K562 (cell line): ENCODE data around the gene ERVK3-1. TPM values are rescaled to one million over a fixed set of nuclear protein-coding genes. Genes with fewer than 3 reads are reported as not detected.

Experiments
- ATF7 ChIP-seq: fragments of 450-650 bp; IDR thresholded peaks from 2 replicates; pipeline ENCODE4 v1.7.1; 2014; ENCODE audit warnings: mild to moderate bottlenecking, moderate library complexity
- DIDO1 ChIP-seq: fragments of 450-650 bp; IDR thresholded peaks from 2 replicates; pipeline ENCODE4 v1.6.1; 2016; ENCODE audit warnings: low read depth, missing biosample characterization, missing genetic modification characterization
- HDAC2 ChIP-seq: fragments of 450-650 bp; IDR thresholded peaks from 2 replicates; pipeline ENCODE4 v1.6.1; 2016; ENCODE audit warnings: mild to moderate bottlenecking
- HNRNPH1 ChIP-seq: fragments of 200-400 bp; formaldehyde crosslinking; optimal IDR thresholded peaks from 2 replicates; pipeline ENCODE3; 2017; ENCODE audit warnings: low read depth, mild to moderate bottlenecking, low read length, moderate library complexity
- HOXB6 ChIP-seq: fragments of 250-450 bp; sonication (Bioruptor Pico); IDR thresholded peaks from 2 replicates; pipeline ENCODE4 v1.5.1; 2022; ENCODE audit warnings: mild to moderate bottlenecking, borderline replicate concordance
- LEF1 ChIP-seq: fragments of 450-650 bp; IDR thresholded peaks from 2 replicates; pipeline ENCODE4 v1.6.1; 2016; ENCODE audit warnings: mild to moderate bottlenecking
- MYC ChIP-seq, 2 experiments: fragments of 250-450 bp in 1 of 2; sonication (Bioruptor Pico) in 1 of 2; IDR thresholded peaks; 2 replicates each; pipeline versions ENCODE4 v1.5.1 to v1.6.1; 2012 to 2021; ENCODE audit warnings: low read depth in 2 of 2, borderline replicate concordance in 1 of 2, improper control_type of control experiment in 1 of 2, low read length in 1 of 2, mild to moderate bottlenecking in 1 of 2, moderate library complexity in 1 of 2
- POLR2A ChIP-seq: fragments of 450-650 bp; conservative IDR thresholded peaks from 2 replicates; pipeline ENCODE4 v1.6.1; 2016
- RAD21 ChIP-seq, 2 experiments: fragments of 250-450 bp in 1 of 2; fragments of 450-650 bp in 1 of 2; sonication (Bioruptor Pico) in 1 of 2; formaldehyde crosslinking in 1 of 2; IDR thresholded peaks in 1 of 2; conservative IDR thresholded peaks in 1 of 2; 2 replicates each; pipeline versions ENCODE4 v1.4.0 to v1.8.0; 2020 to 2022; ENCODE audit warnings: mild to moderate bottlenecking in 2 of 2, moderate library complexity in 1 of 2
- RB1 ChIP-seq: fragments of 450-650 bp; IDR thresholded peaks from 2 replicates; pipeline ENCODE4 v1.6.1; 2017; ENCODE audit warnings: low read depth, mild to moderate bottlenecking
- SIN3A ChIP-seq, 2 experiments: fragments of 150-350 bp in 1 of 2; IDR thresholded peaks; 2 replicates each; pipeline ENCODE4 v1.6.1; 2011 to 2016; ENCODE audit warnings: borderline replicate concordance in 2 of 2, low read depth in 2 of 2, low read length in 2 of 2, mild to moderate bottlenecking in 2 of 2, moderate library complexity in 2 of 2; ENCODE audit not compliant: control insufficient read depth in 1 of 2
- SMARCE1 ChIP-seq: fragments of 450-650 bp; IDR thresholded peaks from 2 replicates; pipeline ENCODE4 v1.7.1; 2016; ENCODE audit warnings: mild to moderate bottlenecking
- SPI1 ChIP-seq: IDR thresholded peaks from 2 replicates; pipeline ENCODE4 v1.6.1; 2011; ENCODE audit warnings: low read depth, low read length, control low read depth, borderline replicate concordance
- TAL1 ChIP-seq: fragments of 450-650 bp; IDR thresholded peaks from 2 replicates; pipeline ENCODE4 v1.6.1; 2016; ENCODE audit warnings: mild to moderate bottlenecking
- TBP ChIP-seq: optimal IDR thresholded peaks from 2 replicates; pipeline ENCODE3; 2011; ENCODE audit warnings: low read depth, low read length, improper control_type of control experiment
- TCF7 ChIP-seq: sonication (generic); IDR thresholded peaks from 2 replicates; pipeline ENCODE4 v1.6.1; 2016; ENCODE audit warnings: antibody characterized with exemption, borderline replicate concordance
- ZNF197 ChIP-seq: fragments of 200-800 bp; sonication (Bioruptor generic); IDR thresholded peaks from 2 replicates; pipeline ENCODE4 v1.6.1; 2016; ENCODE audit warnings: low read depth, missing genetic modification characterization, missing compliant biosample characterization
- ZNF277 ChIP-seq: fragments of 250-450 bp; sonication (Bioruptor Pico); IDR thresholded peaks from 2 replicates; pipeline ENCODE4 v1.8.0; 2022; ENCODE audit warnings: inconsistent platforms, mild to moderate bottlenecking, moderate library complexity, borderline replicate concordance
- ZNF408 ChIP-seq: fragments of 250-450 bp; sonication (Bioruptor Pico); IDR thresholded peaks from 2 replicates; pipeline ENCODE4 v1.4.0; 2020; ENCODE audit warnings: low read depth, mild to moderate bottlenecking, moderate library complexity
- polyA plus RNA-seq, 8 experiments: library from polyadenylated mRNA; depleted of rRNA in 4 of 8; stranded (reverse) in 5 of 8; unstranded in 3 of 8; fragments of >200 nt; fragmentation: Nextera tagmentation in 2 of 8; fragmentation: Illumina TruSeq in 1 of 8; extraction: Ambion mirVana in 2 of 8; extraction: Trizol in 1 of 8; gene quantifications; 2 replicates each; pipeline versions ENCODE4 v1.2.1 to v1.2.3, GENCODE V29; 2011 to 2014; ENCODE audit warnings: inconsistent platforms in 1 of 8, missing spikeins in 1 of 8
- total RNA-seq, 7 experiments: library from RNA; depleted of rRNA in 6 of 7; stranded (reverse); fragments of >200 nt in 6 of 7; fragmentation: Illumina TruSeq in 2 of 7; extraction: Trizol in 2 of 7; gene quantifications; 2 replicates each; pipeline versions ENCODE4 v1.2.1 to v1.2.3, GENCODE V29; 2011 to 2021; ENCODE audit warnings: low replicate concordance in 1 of 7
- TF ChIP-seq, protein P1 (sequence below), 2 experiments: fragments of 450-650 bp in 1 of 2; IDR thresholded peaks; 2 replicates each; pipeline ENCODE4 v1.6.1; 2011 to 2017; ENCODE audit warnings: low read depth in 2 of 2, antibody characterized with exemption in 1 of 2, borderline replicate concordance in 1 of 2, low read length in 1 of 2, mild to moderate bottlenecking in 1 of 2, mixed read lengths in 1 of 2; ENCODE audit not compliant: control insufficient read depth in 1 of 2
- TF ChIP-seq, protein P2 (sequence below): fragments of 250-450 bp; sonication (Bioruptor Pico); IDR thresholded peaks from 2 replicates; pipeline ENCODE4 v1.4.0; 2020; ENCODE audit warnings: mild to moderate bottlenecking

ERVK3-1 gene
- total and polyA plus RNA-seq, 9 of the 15 experiments (the other 6 are each of a cell fraction or from before 2014, with no cell fraction given): 87.6 to 299 (median 119) TPM

- no peak for TF ChIP-seq ZNF277 (CRISPR knock-in tag)
- no peak for TF ChIP-seq ZNF408 (CRISPR knock-in tag)
- peak; percentile 37; the same call in 1 of the 2 replicates for TF ChIP-seq LEF1
- TF ChIP-seq HOXB6 (CRISPR knock-in tag): no peak
- peak; percentile 93 for TF ChIP-seq TBP
- peak; percentile 39 for TF ChIP-seq TAL1
- peak; percentile 53; the same call in 1 of the 2 replicates for TF ChIP-seq DIDO1 (tag)
- no peak for TF ChIP-seq HNRNPH1
- 0 out of 2 replicates have a peak, but pooled peaks have one; percentile 40 for TF ChIP-seq TCF7
- TF ChIP-seq, protein P1, sequence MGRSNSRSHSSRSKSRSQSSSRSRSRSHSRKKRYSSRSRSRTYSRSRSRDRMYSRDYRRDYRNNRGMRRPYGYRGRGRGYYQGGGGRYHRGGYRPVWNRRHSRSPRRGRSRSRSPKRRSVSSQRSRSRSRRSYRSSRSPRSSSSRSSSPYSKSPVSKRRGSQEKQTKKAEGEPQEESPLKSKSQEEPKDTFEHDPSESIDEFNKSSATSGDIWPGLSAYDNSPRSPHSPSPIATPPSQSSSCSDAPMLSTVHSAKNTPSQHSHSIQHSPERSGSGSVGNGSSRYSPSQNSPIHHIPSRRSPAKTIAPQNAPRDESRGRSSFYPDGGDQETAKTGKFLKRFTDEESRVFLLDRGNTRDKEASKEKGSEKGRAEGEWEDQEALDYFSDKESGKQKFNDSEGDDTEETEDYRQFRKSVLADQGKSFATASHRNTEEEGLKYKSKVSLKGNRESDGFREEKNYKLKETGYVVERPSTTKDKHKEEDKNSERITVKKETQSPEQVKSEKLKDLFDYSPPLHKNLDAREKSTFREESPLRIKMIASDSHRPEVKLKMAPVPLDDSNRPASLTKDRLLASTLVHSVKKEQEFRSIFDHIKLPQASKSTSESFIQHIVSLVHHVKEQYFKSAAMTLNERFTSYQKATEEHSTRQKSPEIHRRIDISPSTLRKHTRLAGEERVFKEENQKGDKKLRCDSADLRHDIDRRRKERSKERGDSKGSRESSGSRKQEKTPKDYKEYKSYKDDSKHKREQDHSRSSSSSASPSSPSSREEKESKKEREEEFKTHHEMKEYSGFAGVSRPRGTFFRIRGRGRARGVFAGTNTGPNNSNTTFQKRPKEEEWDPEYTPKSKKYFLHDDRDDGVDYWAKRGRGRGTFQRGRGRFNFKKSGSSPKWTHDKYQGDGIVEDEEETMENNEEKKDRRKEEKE (IDR thresholded peaks at IDR 0.05; ENCODE audit: borderline replicate concordance in 1 of 2, control insufficient read depth in 1 of 2, low read depth in 2 of 2, low read length in 1 of 2): peak in 1 of 2 experiments; percentile 62; a peak in 1 of 4 replicates
- TF ChIP-seq SPI1: peak; percentile 87
- TF ChIP-seq RAD21 (CRISPR knock-in tag; conservative IDR thresholded peaks at IDR 0.05 in 1 of 2, IDR thresholded peaks at IDR 0.05 in 1 of 2): 0 out of 4 replicates have a peak, but pooled peaks of 1 of the 2 experiments have one; percentile 10
- TF ChIP-seq HDAC2: peak; percentile 76
- peak; percentile 92 for TF ChIP-seq ZNF197 (CRISPR knock-in tag)
- TF ChIP-seq RB1: peak; percentile 56; the same call in 1 of the 2 replicates
- 0 out of 2 replicates have a peak, but pooled peaks have one; percentile 39 for TF ChIP-seq SMARCE1
- TF ChIP-seq POLR2A: peak; percentile 99
- TF ChIP-seq, protein P2, sequence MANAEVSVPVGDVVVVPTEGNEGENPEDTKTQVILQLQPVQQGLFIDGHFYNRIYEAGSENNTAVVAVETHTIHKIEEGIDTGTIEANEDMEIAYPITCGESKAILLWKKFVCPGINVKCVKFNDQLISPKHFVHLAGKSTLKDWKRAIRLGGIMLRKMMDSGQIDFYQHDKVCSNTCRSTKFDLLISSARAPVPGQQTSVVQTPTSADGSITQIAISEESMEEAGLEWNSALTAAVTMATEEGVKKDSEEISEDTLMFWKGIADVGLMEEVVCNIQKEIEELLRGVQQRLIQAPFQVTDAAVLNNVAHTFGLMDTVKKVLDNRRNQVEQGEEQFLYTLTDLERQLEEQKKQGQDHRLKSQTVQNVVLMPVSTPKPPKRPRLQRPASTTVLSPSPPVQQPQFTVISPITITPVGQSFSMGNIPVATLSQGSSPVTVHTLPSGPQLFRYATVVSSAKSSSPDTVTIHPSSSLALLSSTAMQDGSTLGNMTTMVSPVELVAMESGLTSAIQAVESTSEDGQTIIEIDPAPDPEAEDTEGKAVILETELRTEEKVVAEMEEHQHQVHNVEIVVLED (CRISPR knock-in tag): peak; percentile 82
- TF ChIP-seq SIN3A (IDR thresholded peaks at IDR 0.05; ENCODE audit: borderline replicate concordance in 2 of 2, control insufficient read depth in 1 of 2, low read depth in 2 of 2, low read length in 2 of 2): peak; percentile 67 to 89
- peak; percentile 53; the same call in 1 of the 2 replicates for TF ChIP-seq MYC (IDR thresholded peaks at IDR 0.05; ENCODE audit: low read depth, low read length)
- no peak for TF ChIP-seq MYC (CRISPR knock-in tag; IDR thresholded peaks at IDR 0.05; ENCODE audit: borderline replicate concordance, low read depth)
- peak; percentile 85; the same call in 1 of the 2 replicates for TF ChIP-seq ATF7
Measured at GRCh38 chr19:58305065-58305931, at the start of gene ERVK3-1 (continued).
